Ovary (tissue), 9 donors: ENCODE results near the gene COL11A1. TPM values are rescaled to one million over a fixed set of nuclear protein-coding genes. Genes with fewer than 3 reads are reported as not detected.
"Not testable (repeated sequence)": the region's sequence is repeated elsewhere in the genome, so short reads cannot be mapped to it uniquely, and the experiment has no call there.

Experiments used
- DNase-seq, 5 donors: peaks; one replicate each; pipeline ENCODE4 v3.0.0-alpha.2; 2019 to 2020
- H3K27ac ChIP-seq, 2 donors: fragments of 200-600 bp; one replicate each; pipeline versions ENCODE4 v1.5.1 to v1.8.0; 2019 to 2022
- H3K27me3 ChIP-seq: fragments of 200-600 bp; one replicate; pipeline ENCODE4 v1.8.0; 2022
- H3K36me3 ChIP-seq: fragments of 200-600 bp; sonication (generic); one replicate; pipeline ENCODE4 v1.5.1; 2019
- H3K4me1 ChIP-seq: one replicate; pipeline ENCODE4 v1.8.1; 2013; ENCODE audit warnings: mild to moderate bottlenecking, moderate library complexity; ENCODE audit not compliant: insufficient read depth
- H3K4me3 ChIP-seq: fragments of 200-600 bp; sonication (generic); one replicate; pipeline ENCODE4 v1.5.1; 2017
- H3K9me3 ChIP-seq, 2 donors: fragments of 200-600 bp in 1 of 2; sonication (generic) in 1 of 2; one replicate each; pipeline versions ENCODE4 v1.5.1 to v1.8.1; 2013 to 2019; ENCODE audit warnings: mild to moderate bottlenecking in 1 of 2, moderate library complexity in 1 of 2
- EP300 ChIP-seq: sonication (generic); formaldehyde crosslinking; IDR thresholded peaks from one replicate; pipeline ENCODE4 v1.6.1; 2017; ENCODE audit warnings: antibody characterized with exemption
- POLR2A ChIP-seq: fragments of 450-650 bp; IDR thresholded peaks from one replicate; pipeline ENCODE4 v1.6.1; 2017; ENCODE audit warnings: antibody characterized with exemption, mild to moderate bottlenecking, moderate library complexity
- WGBS, 3 donors: extraction: QIAGEN DNeasy Blood & Tissue Kit in 1 of 3; methylation state at CpG; one replicate each; pipeline versions ENCODE4 v1.1.5 to v1.1.7; 2013 to 2017; 5-methylcytosine and 5-hydroxymethylcytosine counted together
- intact Hi-C, 4 donors: fragments of 100-400 bp; cut with DNase I; formaldehyde crosslinking; loops; one replicate each; pipeline versions ENCODE4 v1.11.0 to v1.15.1; 2022 to 2023
- polyA plus RNA-seq, 2 donors: library from polyadenylated mRNA; stranded (reverse); fragments of 200-250 nt in 1 of 2; fragments of 350-450 nt in 1 of 2; fragmentation: Illumina TruSeq in 1 of 2; extraction: RNeasy Lipid Tissue Mini Kit (QIAGEN cat#74804) in 1 of 2; gene quantifications; one replicate each; pipeline ENCODE4 v1.2.3, GENCODE V29; 2013 to 2014
- total RNA-seq, 7 donors: library from RNA; depleted of rRNA in 2 of 7; stranded (reverse); fragments of >200 nt in 2 of 7; fragmentation: NEBNext Ultra II Directional in 3 of 7; extraction: Animal tissue kit (Norgen Biotek cat#: 25700) in 3 of 7; gene quantifications; one replicate each; pipeline versions ENCODE4 v1.1.0 to v1.2.4, GENCODE V29; 2016 to 2023
- TF ChIP-seq, protein P1 (sequence below), 3 donors: fragments of 450-650 bp in 2 of 3; fragments of 200-600 bp in 1 of 3; IDR thresholded peaks; one replicate each; pipeline versions ENCODE4 v1.5.1 to v1.8.0; 2016 to 2022; ENCODE audit warnings: antibody characterized with exemption in 3 of 3, mild to moderate bottlenecking in 1 of 3
- donor health status: DM: no; HTN: no; CAD: no; lungs with moderate emphysema.
- donor health status: DM: no; HTN: no; CAD: no.
- donor health status: Bipolar disorder and iron deficiency.
- donor health status: DM: yes; HTN: yes; CAD: no.
- donor health status: DM: no; HTN: no; CAD: no.
- donor health status: DM: yes; HTN: yes; CAD: no.

Gene COL11A1
- total and polyA plus RNA-seq, 9 donors, result 0.28 to 18.0 (median 1.4) TPM

DNA sequence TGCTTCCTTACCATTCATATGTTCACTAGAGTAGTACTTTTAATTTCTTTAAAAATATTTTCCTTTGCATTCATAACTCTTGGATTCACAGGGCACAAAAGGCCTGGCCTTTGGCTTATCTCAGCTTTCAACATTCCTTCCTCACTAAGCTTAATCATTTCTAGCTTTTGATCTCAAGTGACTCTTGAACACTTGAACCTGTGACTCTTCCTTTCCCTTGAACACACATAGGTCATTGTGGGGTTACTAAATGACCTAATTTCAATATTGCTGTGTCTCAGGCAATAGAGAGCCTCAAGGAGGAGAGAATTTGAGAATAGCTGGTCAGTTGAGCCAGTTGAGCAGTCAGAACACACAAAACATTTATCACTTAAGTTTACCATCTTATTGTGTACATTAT is 49.9 kb downstream of the COL11A1 start:
- no peak for DNase-seq
- intact Hi-C loops, result no loop called here
- H3K27ac ChIP-seq, result no peak overlapping the region
- H3K9me3 ChIP-seq, result no peaks in the 10 kb centered on the region
- H3K36me3 ChIP-seq, result no peaks in the 10 kb centered on the region
- no peak overlapping the region for H3K4me3 ChIP-seq
- TF ChIP-seq POLR2A, result no peak
- TF ChIP-seq, protein P1, sequence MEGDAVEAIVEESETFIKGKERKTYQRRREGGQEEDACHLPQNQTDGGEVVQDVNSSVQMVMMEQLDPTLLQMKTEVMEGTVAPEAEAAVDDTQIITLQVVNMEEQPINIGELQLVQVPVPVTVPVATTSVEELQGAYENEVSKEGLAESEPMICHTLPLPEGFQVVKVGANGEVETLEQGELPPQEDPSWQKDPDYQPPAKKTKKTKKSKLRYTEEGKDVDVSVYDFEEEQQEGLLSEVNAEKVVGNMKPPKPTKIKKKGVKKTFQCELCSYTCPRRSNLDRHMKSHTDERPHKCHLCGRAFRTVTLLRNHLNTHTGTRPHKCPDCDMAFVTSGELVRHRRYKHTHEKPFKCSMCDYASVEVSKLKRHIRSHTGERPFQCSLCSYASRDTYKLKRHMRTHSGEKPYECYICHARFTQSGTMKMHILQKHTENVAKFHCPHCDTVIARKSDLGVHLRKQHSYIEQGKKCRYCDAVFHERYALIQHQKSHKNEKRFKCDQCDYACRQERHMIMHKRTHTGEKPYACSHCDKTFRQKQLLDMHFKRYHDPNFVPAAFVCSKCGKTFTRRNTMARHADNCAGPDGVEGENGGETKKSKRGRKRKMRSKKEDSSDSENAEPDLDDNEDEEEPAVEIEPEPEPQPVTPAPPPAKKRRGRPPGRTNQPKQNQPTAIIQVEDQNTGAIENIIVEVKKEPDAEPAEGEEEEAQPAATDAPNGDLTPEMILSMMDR (IDR thresholded peaks at IDR 0.05), result no peak
- TF ChIP-seq EP300, result no peak
- H3K4me1 ChIP-seq, result no peaks in the 10 kb centered on the region
- H3K27me3 ChIP-seq, result no peaks in the 10 kb centered on the region

DNA sequence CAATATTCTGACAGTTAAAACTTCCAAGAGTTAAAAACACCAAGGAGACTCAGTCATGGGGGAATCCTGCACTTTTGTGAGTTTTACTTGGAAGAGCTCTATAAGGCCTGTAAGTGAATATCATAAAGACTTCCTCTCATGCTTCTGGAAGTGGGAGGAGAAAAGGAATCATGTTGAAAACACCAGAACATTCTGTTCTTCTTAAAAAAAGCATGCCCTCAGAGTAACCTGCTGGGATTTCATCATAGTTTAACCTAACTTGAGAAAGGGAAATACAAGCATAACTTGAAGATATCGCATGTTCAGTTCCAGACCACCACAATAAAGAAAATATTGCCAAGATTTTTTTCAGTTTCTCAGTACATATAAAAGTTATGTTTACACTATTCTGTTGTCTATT is 51.9 kb downstream of the COL11A1 start:
- no peak overlapping the region for H3K4me3 ChIP-seq
- no peaks in the 10 kb centered on the region for H3K27me3 ChIP-seq
- no peak for TF ChIP-seq EP300
- TF ChIP-seq, protein P1 (IDR thresholded peaks at IDR 0.05), result no peak
- TF ChIP-seq POLR2A, result no peak
- 50 to 66% (median 55%) methylated on average over 1 of the region's 1 CpG for WGBS, 3 donors
- no peaks in the 10 kb centered on the region for H3K9me3 ChIP-seq
- intact Hi-C loops, result no loop called here
- H3K36me3 ChIP-seq, result no peaks in the 10 kb centered on the region
- DNase-seq, result no peak
- H3K27ac ChIP-seq, result no peak overlapping the region
- H3K4me1 ChIP-seq, result no peaks in the 10 kb centered on the region

DNA sequence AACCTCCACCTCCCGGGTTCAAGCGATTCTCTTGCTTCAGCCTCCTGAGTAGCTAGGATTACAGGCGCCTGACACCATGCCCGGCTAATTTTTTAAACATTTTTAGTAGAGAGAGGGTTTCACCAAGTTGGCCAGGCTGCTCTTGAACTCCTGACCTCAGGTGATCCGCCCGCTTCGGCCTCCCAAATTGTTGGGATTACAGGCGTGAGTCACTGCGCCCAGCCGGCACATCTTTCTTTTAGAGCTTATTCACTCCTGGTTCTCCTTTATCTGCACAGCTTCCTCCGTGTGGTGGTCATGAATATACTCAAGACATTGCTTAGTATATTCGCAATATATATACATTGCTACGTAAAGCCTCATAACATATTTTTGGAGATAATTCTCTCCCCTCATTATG is 80.2 kb downstream of the COL11A1 start:
- intact Hi-C loops, DNase-seq, H3K27me3 ChIP-seq, H3K9me3 ChIP-seq, H3K27ac ChIP-seq, H3K36me3 ChIP-seq, H3K4me1 ChIP-seq, H3K4me3 ChIP-seq: not testable (repeated sequence)
- WGBS, 3 donors, result 93 to 95% (median 93%) methylated on average over 13 of the region's 13 CpGs

DNA sequence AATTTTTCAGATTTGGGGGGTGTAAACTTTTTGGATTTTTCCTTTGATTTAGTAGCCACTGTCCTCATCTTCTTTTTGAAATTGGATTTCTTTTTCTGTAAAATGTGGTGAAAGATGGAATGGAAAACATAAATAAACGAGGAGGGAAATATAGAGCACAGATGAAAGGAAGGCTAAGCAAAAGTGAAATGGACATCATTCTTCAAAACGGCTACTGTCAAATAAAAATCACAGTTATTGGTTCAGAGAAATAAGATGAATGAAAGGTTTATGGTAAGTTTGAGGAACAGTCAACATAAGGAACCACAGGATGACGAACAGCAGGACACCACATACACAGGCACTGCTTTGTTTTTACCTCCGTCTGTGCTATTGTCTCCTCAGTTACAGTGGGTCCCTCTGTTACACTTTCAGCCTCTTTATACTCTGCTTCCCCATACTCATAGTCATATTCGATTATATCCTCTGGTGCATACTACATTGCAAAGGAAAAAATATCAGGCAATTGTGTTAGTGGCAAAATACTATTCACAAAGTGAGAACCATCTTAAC is 82.4 kb downstream of the COL11A1 start:
- TF ChIP-seq POLR2A, result no peak
- TF ChIP-seq, protein P1 (IDR thresholded peaks at IDR 0.05), result no peak
- Histone ChIP-seq H3K4me3 (no peak overlapping the region), H3K27ac (no peak overlapping the region), H3K4me1 (no peaks in the 10 kb centered on the region), H3K27me3 (no peaks in the 10 kb centered on the region), H3K36me3 (no peaks in the 10 kb centered on the region), H3K9me3 (no peaks in the 10 kb centered on the region)
- DNase-seq, result no peak
- WGBS, 3 donors, result 78 to 81% (median 80%) methylated on average over 5 of the region's 5 CpGs
- intact Hi-C loops, result no loop called here

DNA sequence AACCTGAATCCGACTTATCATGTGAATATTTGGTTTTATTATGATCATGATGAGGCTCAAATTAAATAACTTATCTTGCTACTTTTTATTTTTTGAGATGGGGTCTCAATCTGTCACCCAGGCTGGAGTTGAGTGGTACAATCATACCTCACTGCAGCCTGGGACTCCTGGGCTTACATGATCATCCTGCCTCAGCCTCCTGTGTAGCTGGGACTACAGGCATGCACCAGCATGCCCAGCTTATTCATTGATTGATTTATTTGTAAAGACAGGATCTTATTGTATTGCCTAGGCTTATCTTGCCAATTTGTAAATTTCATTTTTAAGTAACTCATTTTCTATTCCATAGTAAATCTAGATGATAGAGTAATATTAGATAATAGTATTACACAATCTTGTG is 84.3 kb downstream of the COL11A1 start:
- H3K27ac ChIP-seq, result no peak overlapping the region
- intact Hi-C loops, result no loop called here
- no peak overlapping the region for H3K4me3 ChIP-seq
- TF ChIP-seq POLR2A (no peak), EP300 (no peak)
- TF ChIP-seq, protein P1 (IDR thresholded peaks at IDR 0.05), result no peak
- no peaks in the 10 kb centered on the region for H3K36me3 ChIP-seq
- no peaks in the 10 kb centered on the region for H3K27me3 ChIP-seq
- H3K9me3 ChIP-seq, result no peaks in the 10 kb centered on the region
- 81 to 89% (median 87%) methylated on average over 1 of the region's 1 CpG for WGBS, 3 donors
- no peaks in the 10 kb centered on the region for H3K4me1 ChIP-seq
- no peak for DNase-seq
